ENCODE data around the gene IL10RA.

The IL10RA gene

GRCh38 chr11:118008271-118008911, 22.2 kb downstream of the IL10RA start:
- DNase-seq, result no peak

GRCh38 chr11:118009864-118010737, 23.9 kb downstream of the IL10RA start:
- no peak for DNase-seq

- DNase-seq, result no peak
Measured at GRCh38 chr11:118010738-118011461, 24.7 kb downstream of the IL10RA start.

GRCh38 chr11:118012083-118012669, 26.0 kb downstream of the IL10RA start:
- no peak for DNase-seq

- no peak for DNase-seq
Measured at GRCh38 chr11:118014022-118014421, 27.8 kb downstream of the IL10RA start.

- DNase-seq, result no peak
Measured at GRCh38 chr11:118015385-118015841, 29.2 kb downstream of the IL10RA start.

GRCh38 chr11:118016104-118016503, 29.9 kb downstream of the IL10RA start:
- DNase-seq, result no peak

GRCh38 chr11:118017111-118017510, 30.9 kb downstream of the IL10RA start:
- DNase-seq, result no peak

GRCh38 chr11:118017631-118018315, 31.6 kb downstream of the IL10RA start:
- DNase-seq, result no peak

GRCh38 chr11:118018401-118018800, 32.2 kb downstream of the IL10RA start:
- DNase-seq, result no peak

GRCh38 chr11:118021146-118021545, 35.0 kb downstream of the IL10RA start:
- DNase-seq, result no peak

GRCh38 chr11:118027694-118028093, 41.5 kb downstream of the IL10RA start:
- no peak for DNase-seq

- no peak for DNase-seq
Measured at GRCh38 chr11:118028626-118029025, 42.4 kb downstream of the IL10RA start.

GRCh38 chr11:118033443-118033842, 47.2 kb downstream of the IL10RA start:
- DNase-seq, result no peak

- no peak for DNase-seq
Measured at GRCh38 chr11:118042141-118042540, 55.9 kb downstream of the IL10RA start.

- no peak for DNase-seq
Measured at GRCh38 chr11:118042796-118043195, 56.6 kb downstream of the IL10RA start.

GRCh38 chr11:118045191-118045590, 59.0 kb downstream of the IL10RA start:
- DNase-seq, result no peak

- no peak for DNase-seq
Measured at GRCh38 chr11:118046051-118046963, 60.1 kb downstream of the IL10RA start.

GRCh38 chr11:118046964-118047700, 60.9 kb downstream of the IL10RA start:
- DNase-seq, result no peak

- DNase-seq, result no peak
Measured at GRCh38 chr11:118047749-118048148, 61.6 kb downstream of the IL10RA start.

All from NCI-H2081 treated with DMSO at 0.1 percent for 48 hours (cell line).